GM12873 (cell line): Measurements from ENCODE around the gene C1orf56.
A peak's percentile ranks its signal among the peaks of the same experiment; 100 is the strongest.

Source experiments
- TF ChIP-seq, protein P1 (sequence below): IDR thresholded peaks from 2 replicates; pipeline ENCODE4 v1.5.1; 2012; ENCODE audit warnings: low read depth, mild to moderate bottlenecking, moderate library complexity, low read length, control low read depth; ENCODE audit not compliant: insufficient read depth; ENCODE audit errors: missing control alignments

The C1orf56 gene

DNA sequence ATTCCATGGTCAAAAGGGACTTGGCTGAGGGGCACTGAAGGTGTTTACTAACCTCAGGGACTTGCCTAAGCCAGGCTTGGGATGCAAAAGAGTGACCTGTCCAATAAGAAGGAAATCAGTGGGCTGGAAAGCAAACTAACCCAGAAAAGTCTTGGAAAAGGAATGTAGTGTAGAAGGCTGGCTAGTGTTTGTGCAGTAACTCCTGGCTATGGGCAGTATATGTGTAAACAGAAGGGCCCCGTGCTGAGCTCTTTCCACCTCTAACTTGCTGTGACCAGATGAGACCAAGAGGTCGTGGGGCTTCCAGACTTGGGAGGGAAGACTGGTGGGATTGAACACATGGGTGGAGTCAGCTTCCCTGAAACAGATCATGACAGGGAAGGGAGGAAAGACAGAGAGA is 44.9 kb upstream of the C1orf56 start:
- TF ChIP-seq, protein P1, sequence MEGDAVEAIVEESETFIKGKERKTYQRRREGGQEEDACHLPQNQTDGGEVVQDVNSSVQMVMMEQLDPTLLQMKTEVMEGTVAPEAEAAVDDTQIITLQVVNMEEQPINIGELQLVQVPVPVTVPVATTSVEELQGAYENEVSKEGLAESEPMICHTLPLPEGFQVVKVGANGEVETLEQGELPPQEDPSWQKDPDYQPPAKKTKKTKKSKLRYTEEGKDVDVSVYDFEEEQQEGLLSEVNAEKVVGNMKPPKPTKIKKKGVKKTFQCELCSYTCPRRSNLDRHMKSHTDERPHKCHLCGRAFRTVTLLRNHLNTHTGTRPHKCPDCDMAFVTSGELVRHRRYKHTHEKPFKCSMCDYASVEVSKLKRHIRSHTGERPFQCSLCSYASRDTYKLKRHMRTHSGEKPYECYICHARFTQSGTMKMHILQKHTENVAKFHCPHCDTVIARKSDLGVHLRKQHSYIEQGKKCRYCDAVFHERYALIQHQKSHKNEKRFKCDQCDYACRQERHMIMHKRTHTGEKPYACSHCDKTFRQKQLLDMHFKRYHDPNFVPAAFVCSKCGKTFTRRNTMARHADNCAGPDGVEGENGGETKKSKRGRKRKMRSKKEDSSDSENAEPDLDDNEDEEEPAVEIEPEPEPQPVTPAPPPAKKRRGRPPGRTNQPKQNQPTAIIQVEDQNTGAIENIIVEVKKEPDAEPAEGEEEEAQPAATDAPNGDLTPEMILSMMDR, result no peak

DNA sequence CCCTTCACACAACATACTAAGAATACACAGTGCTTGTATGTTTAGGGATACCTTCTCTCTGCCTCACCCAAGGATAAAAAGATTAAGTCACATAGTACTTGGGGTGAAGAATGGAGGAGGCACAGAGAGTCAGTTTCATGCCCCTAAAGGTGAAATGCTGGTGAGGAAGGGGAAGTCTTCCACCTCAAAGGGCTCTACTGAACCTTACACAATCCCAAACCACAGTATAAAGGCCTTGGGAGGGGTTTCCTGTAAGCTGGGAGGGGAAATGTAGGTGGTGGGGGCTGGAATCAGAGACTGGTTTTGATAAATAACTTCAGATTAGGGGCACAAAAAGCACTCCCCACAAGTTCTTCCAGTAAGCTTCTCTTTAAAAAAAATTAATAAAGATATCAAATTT is 44.4 kb upstream of the C1orf56 start:
- TF ChIP-seq, protein P1, result no peak

DNA sequence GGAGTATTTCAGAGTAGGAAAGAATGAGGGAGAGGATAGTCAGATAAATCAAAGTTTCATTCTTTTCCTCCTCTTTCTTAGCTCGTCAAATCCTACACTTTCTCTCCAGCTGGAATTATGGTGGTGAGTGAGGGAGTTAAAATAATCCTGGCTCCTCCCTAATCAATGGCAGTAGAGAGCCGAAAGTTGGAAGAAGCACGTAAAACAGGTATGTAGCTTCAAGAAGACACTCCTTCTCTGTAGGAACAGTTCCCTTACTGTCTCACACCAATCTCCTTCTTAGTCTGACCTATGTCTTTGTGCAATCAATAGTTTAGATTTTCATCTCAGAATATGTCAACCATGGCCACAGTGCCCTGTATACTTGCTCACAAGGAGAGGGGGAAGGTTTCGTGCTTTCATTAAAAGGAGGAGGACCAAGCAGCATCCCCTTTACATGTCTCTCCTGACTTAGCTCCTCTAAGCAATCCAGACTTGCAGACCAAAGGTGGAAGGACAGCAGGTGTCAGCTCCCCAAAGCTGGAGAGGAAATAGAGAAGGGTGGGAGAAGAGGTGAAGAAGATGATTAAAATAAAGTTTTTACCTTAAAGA is 41.7 kb upstream of the C1orf56 start:
- TF ChIP-seq, protein P1, result no peak

DNA sequence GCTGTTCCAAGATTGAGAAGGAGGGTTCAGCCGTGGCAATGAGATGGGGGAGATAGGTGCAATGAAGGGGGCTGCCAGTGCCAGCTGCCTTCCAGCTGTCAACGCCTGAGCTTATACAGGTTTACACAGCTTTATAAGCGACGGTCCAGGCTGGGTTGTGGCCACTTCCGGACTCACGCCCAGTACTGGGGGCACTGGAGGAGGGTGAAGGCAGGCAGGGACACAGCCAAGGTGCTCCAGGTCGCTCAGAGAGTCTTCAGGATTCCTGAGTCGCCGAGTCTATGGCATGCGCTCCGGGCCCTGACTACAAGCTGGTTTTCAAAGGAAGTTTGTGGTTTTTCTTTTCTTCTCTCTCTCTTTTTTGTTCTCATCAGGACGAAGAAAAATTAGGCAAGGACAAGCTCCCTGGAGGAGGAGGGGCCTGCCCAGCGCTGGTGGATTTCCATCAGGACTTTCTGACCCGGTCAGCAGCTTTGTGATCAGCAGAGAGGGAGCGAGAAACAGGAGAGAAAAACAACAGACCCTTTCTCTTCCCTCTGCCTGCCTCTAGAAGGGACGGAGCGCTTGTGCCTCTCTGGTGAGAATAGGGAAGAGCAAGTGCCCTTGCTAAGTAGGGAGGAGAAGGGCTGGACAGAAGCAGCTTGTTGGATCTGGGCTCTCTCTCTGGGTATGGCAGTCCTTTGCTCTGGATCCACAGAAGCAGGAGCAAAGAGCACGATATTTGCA is 41.1 kb upstream of the C1orf56 start, which contains the start of gene MINDY1:
TSS of gene MINDY1 (minus strand) at position 576 of the 726 bp plus-strand sequence. CDS start 4,285 bp downstream, outside the sequence.
- TF ChIP-seq, protein P1, result peak; percentile 63

DNA sequence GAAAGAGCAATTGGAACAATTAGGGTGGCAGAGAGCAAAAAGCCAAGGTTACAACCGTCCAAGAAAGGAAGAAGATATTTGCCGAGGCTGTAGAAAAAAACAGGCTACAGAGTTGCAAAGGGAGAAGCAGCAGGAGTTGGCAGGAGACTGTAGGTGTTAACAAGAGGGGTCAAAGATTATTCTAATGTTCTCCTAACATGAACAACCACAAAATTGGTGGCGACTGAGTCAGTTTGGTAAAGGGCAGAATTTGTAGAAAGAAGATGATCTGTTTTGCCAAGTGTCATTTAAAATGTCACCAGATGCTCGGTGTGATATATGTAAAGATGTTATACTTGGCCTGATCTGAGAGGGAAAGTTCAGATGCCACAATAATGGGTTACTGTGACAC is 39.7 kb upstream of the C1orf56 start:
- TF ChIP-seq, protein P1, result no peak

DNA sequence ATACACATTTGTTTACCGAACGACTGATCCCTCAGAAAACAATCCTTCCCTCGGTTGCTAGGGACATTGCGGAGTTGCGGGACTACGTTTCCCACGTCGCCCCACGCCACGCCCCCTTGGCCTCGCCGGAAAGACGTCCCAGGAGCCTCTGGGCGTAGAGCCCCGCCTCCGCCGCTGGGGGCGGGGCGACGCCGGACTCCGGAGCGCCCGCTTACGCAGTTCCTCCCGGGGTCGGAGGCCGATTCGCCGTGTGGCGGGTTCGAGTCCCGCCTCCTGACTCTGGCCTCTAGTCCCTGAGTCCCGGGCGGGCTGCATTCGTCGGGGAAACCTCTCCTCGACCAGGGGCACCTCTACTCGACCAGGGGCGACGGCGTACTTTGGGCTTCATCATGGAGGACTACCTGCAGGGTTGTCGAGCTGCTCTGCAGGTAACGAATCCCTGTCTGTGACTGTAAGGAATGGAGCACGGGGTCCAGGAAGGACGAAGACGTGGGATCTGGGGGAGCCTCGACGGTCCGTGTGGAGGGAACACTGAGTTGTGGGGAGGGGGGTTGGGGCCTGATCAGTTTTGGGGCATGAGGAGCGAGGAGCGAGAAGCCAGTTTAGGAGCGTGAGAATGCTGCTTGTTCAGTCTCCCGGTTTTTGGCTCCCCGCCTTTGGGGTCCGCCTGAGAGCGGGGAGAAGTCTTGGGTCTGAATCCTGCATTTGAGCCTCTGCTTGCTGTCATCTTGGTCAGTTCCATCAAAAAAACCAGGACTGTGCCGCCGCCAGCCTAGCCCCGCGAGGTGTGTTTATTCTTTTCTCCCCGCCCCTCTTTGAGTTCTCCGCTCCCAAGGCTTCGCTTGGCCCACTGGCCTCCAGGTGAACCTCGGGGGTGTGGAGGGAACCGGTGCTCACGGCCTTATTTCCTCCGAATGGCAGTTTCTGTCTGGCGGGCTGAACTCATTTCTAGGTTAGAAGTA is 39.0 kb upstream of the C1orf56 start, which contains the start of gene PRUNE1:
TSS of gene PRUNE1 (plus strand) at position 206 of the 962 bp plus-strand sequence. CDS start at position 390, 184 bp downstream.
- TF ChIP-seq, protein P1, result peak; percentile 4
